Thoracic aorta (tissue), 2 donors: ENCODE data around the gene SFMBT2. TPM values are rescaled to one million over a fixed set of nuclear protein-coding genes. Genes with fewer than 3 reads are reported as not detected.

Source experiments
- ATAC-seq: fragments of 150-250 bp; one replicate; pipeline ENCODE4 v1.8.0; 2017; ENCODE audit warnings: low read depth; ENCODE audit not compliant: insufficient number of reproducible peaks, low FRiP score
- DNase-seq: peaks from one replicate; pipeline ENCODE4 v3.0.0-alpha.2; 2020; ENCODE audit warnings: low spot score
- H3K27ac ChIP-seq, 2 donors: fragments of 200-600 bp; sonication (generic); 1 replicate in 1 of 2; 2 replicates in 1 of 2; pipeline ENCODE4 v1.5.1; 2016; ENCODE audit warnings: mild to moderate bottlenecking in 2 of 2, moderate library complexity in 2 of 2
- H3K27me3 ChIP-seq: fragments of 200-600 bp; sonication (generic); replicated peaks from 2 replicates; pipeline ENCODE4 v1.6.0; 2016; ENCODE audit warnings: mild to moderate bottlenecking; ENCODE audit not compliant: insufficient read depth
- H3K36me3 ChIP-seq: fragments of 200-600 bp; sonication (generic); one replicate; pipeline ENCODE4 v1.5.1; 2016
- H3K4me1 ChIP-seq, 2 donors: fragments of 200-600 bp; sonication (generic); 1 replicate in 1 of 2; 2 replicates in 1 of 2; pipeline versions ENCODE4 v1.5.1 to v1.6.0; 2016; ENCODE audit warnings: low read depth in 2 of 2, mild to moderate bottlenecking in 1 of 2; ENCODE audit not compliant: control insufficient read depth in 1 of 2
- H3K4me3 ChIP-seq: fragments of 200-600 bp; sonication (generic); 2 replicates; pipeline ENCODE4 v1.5.1; 2016; ENCODE audit warnings: mild to moderate bottlenecking
- H3K9me3 ChIP-seq: fragments of 200-600 bp; sonication (generic); 2 replicates; pipeline ENCODE4 v1.5.1; 2016
- total RNA-seq, 2 donors: library from RNA; depleted of rRNA; stranded (reverse); fragments of >200 nt; gene quantifications; one replicate each; pipeline versions ENCODE4 v1.1.0 to v1.2.3, GENCODE V29; 2016
- TF ChIP-seq, protein P1 (sequence below): fragments of 200-600 bp; sonication (generic); IDR thresholded peaks from one replicate; pipeline ENCODE4 v1.5.1; 2019; ENCODE audit warnings: antibody characterized with exemption

Gene SFMBT2
- total RNA-seq, 2 donors from 2014 or later: 8.5 to 9.0 TPM

DNA sequence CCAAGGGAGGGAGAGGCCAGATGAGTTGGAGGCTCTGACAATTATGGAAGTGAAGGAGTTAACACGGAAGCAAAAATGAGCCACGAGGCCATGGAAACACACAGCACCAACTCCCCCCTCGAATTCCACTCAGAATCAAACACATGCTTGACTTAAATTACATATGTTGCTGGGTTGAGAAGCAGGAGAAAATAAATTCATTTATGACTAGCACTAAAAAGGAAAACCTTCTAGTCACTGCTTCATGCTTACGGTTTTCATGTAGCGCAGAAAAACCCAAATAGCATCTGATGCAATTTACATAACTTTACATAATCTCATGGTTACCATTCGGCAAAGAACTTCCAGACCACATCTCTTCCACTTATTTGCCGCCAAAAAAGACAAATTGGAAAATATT, 51.5 kb downstream of the SFMBT2 start:
- no peaks in the 10 kb centered on the region for H3K36me3 ChIP-seq
- TF ChIP-seq, protein P1, sequence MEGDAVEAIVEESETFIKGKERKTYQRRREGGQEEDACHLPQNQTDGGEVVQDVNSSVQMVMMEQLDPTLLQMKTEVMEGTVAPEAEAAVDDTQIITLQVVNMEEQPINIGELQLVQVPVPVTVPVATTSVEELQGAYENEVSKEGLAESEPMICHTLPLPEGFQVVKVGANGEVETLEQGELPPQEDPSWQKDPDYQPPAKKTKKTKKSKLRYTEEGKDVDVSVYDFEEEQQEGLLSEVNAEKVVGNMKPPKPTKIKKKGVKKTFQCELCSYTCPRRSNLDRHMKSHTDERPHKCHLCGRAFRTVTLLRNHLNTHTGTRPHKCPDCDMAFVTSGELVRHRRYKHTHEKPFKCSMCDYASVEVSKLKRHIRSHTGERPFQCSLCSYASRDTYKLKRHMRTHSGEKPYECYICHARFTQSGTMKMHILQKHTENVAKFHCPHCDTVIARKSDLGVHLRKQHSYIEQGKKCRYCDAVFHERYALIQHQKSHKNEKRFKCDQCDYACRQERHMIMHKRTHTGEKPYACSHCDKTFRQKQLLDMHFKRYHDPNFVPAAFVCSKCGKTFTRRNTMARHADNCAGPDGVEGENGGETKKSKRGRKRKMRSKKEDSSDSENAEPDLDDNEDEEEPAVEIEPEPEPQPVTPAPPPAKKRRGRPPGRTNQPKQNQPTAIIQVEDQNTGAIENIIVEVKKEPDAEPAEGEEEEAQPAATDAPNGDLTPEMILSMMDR: no peak

DNA sequence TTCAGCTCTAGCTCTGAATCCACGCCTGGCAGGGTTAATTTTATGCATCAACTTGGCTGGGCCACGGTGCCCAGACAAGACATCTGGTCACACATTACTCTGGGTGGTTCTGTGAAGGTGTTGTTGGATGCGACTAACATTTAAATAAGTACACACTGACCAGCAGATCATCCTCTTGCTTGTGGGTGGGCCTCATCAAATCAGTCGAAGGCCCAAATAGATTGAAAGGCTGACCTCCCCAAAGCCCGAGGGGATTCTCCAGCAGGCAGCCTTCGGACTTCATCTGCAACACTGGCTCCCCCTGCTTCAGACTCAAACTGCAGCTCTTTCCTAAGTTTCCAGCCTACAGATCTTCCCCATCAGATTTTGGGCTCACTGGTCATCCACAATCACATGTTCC, 53.6 kb downstream of the SFMBT2 start:
- Histone ChIP-seq H3K36me3 (no peaks in the 10 kb centered on the region), H3K27me3 (no peaks in the 10 kb centered on the region), H3K27ac (no peak overlapping the region), H3K4me1 (no peaks in the 10 kb centered on the region), H3K9me3 (no peaks in the 10 kb centered on the region), H3K4me3 (no peak overlapping the region)
- ATAC-seq: no peak
- DNase-seq: no peak
- TF ChIP-seq, protein P1: no peak

More for the DNA sequence above, 51.5 kb downstream of the SFMBT2 start:
- no peak overlapping the region for H3K4me3 ChIP-seq
- no peak for ATAC-seq
- H3K27me3 ChIP-seq: no peaks in the 10 kb centered on the region
- no peak overlapping the region for H3K27ac ChIP-seq
- no peaks in the 10 kb centered on the region for H3K9me3 ChIP-seq
- DNase-seq: no peak
- no peaks in the 10 kb centered on the region for H3K4me1 ChIP-seq

DNA sequence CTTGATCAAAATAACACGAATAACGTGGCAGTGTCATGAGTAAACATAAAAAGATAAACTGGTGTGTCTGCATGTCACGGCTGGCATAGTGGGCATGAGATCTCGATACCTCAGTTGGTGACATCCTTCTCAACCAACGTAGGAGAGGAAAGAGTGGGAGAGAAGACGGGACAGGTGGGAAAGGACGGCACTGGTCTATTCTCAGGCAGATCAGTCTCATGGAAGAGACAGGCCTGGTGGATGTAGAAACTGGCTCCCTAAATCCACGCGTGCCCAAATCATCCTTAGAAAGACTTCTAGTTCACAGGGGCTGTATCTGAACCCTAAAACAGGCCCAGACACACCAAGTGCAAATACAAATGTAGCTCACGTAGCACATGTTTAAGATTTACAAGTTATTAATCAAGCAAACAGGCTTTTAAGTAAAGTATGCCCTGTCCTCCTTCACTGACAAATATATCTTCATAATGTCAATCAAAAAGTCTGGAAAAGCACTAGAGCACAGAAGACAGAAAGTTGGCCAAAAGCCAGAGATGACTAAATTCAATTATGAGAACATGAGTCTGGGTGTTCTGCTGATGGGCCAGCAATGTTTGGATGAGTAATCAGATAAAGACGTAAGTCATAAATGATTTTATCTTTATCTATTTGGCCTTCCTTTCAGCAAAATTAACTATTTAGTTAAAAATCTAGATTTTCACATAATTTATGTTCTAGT, 56.3 kb downstream of the SFMBT2 start:
- no peak for DNase-seq

DNA sequence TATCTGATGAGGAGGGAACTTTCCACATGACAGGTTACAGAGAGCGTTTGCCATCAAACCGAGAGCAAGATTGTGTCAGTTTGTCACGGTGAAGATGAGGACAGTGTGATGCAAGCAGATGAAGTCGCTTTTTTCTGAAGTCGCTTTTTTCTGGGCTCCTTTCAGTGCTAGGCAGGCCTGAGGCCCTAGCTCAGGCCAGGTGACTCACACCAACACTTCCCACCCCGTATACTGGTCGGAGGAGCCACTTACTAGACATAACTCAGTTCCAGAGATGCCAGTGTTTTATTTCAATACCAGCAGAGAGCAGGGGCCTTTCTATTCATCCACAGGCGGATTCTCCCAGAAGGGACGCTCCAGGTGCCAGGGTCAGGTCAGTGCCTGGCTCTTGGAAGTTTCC, 58.9 kb downstream of the SFMBT2 start:
- TF ChIP-seq, protein P1: no peak
- no peaks in the 10 kb centered on the region for H3K36me3 ChIP-seq
- ATAC-seq (no peak), DNase-seq (no peak)
- H3K9me3 ChIP-seq: no peaks in the 10 kb centered on the region
- no peak overlapping the region for H3K4me3 ChIP-seq
- no peaks in the 10 kb centered on the region for H3K27me3 ChIP-seq
- H3K27ac ChIP-seq: no peak overlapping the region
- H3K4me1 ChIP-seq: no peaks in the 10 kb centered on the region

More for the DNA sequence above, 56.3 kb downstream of the SFMBT2 start:
- H3K4me1 ChIP-seq: no peaks in the 10 kb centered on the region
- TF ChIP-seq, protein P1: no peak
- no peaks in the 10 kb centered on the region for H3K9me3 ChIP-seq
- ATAC-seq: no peak
- no peak overlapping the region for H3K27ac ChIP-seq
- no peak overlapping the region for H3K4me3 ChIP-seq
- H3K27me3 ChIP-seq: no peaks in the 10 kb centered on the region
- H3K36me3 ChIP-seq: no peaks in the 10 kb centered on the region

DNA sequence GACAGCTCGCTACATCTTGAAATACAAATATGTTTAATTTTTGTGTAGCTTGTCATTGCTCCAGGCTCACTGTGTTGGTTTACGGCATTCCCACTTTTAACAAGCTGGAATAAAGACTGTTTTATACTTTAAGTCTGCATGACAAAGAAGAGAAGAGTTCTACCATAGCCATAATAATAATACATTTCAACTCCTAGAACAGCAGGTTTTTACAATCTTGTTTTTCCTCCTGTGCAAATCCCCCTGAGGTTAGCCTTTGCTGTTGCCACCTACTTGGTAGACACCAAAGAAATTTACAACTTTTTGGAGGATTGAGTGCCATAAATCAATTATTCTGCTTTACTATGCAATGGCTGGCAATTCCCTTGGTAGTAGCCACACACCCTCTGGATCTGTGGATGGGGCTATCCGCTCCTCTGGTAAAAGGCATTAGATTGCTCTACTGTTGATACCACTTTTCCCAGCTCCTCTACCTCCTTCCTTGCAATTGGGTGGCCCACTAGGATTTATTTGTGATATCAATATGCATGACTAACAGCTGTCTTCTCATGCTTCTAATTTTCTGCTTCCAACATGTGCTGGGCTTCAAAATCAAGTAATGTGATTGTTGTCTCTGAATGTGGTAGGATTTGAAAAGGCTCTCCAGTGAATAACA, 60.2 kb downstream of the SFMBT2 start:
- Histone ChIP-seq H3K36me3 (no peaks in the 10 kb centered on the region), H3K4me1 (no peaks in the 10 kb centered on the region), H3K9me3 (no peaks in the 10 kb centered on the region), H3K27me3 (no peaks in the 10 kb centered on the region), H3K27ac (no peak overlapping the region), H3K4me3 (no peak overlapping the region)
- DNase-seq: no peak
- TF ChIP-seq, protein P1: no peak
- no peak for ATAC-seq
